ENCODE data around the gene C4orf50. TPM values are rescaled to one million over a fixed set of nuclear protein-coding genes. Genes with fewer than 3 reads are reported as not detected.

Gene C4orf50
- total RNA-seq, 5 donors from 2014 or later (not counting 1 experiment from before 2014, with no cell fraction given), result 0.28 to 3.0 (median 0.54) TPM

DNA sequence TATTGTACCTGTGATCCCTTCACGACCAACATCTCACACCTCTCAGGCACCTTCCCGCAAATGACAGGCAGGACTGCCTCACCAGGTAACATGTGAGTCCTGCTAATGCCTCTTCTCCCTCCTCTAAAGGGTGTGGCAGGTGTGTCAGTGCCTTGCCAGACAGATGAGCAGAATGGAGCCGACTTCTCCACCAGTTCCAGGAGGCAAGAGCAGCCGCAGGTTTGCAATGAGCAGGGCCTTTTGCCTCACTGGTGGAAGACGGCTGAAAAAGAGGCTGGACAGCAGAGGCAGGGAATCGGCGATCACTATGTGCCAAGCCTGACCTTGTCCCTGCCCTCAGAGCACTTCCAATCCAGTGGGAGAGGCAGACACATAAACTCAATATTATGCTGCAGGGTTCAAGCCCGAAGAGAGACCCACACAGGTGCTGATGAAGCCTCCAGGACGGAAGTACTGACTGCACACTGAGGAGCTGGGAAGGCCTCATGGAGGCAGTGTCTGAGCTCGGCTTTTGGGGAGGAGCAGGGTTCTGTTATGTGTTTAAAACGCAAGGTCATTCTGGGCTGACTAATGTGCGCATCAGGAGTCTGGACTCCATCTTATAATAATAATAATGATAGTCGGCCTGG is 57.9 kb downstream of the C4orf50 start:
- Histone ChIP-seq H3K4me3 (ENCODE audit: control insufficient read depth in 1 of 2, extremely low read depth in 1 of 2, low read length in 1 of 2) (no peak overlapping the region), H3K36me3 (ENCODE audit: control insufficient read depth in 2 of 2, extremely low read depth in 1 of 2, insufficient read depth in 1 of 2, low read length in 1 of 2) (no peaks in the 10 kb centered on the region), H3K9me3 (no peaks in the 10 kb centered on the region), H3K27me3 (replicated peaks in 1 of 2; ENCODE audit: control insufficient read depth in 2 of 2, extremely low read depth in 1 of 2, insufficient read depth in 2 of 2, low read length in 1 of 2) (peaks cover 0 to 13% of the 10 kb centered on the region in 2 experiments), H3K27ac (ENCODE audit: low read length) (no peak overlapping the region), H3K4me1 (ENCODE audit: control insufficient read depth in 1 of 2, extremely low read depth in 1 of 2, insufficient read depth in 2 of 2, low read length in 2 of 2) (peaks cover 0 to 2% of the 10 kb centered on the region in 2 experiments)
- Mint-ChIP-seq H3K27me3 (peaks cover 0 to 4% of the 10 kb centered on the region in 2 donors), H3K27ac (no peak overlapping the region), H3K9me3 (no peaks in the 10 kb centered on the region), H3K36me3 (no peaks in the 10 kb centered on the region), H3K4me3 (no peak overlapping the region), H3K4me1 (no peaks in the 10 kb centered on the region)
- DNase-seq (no peak), ATAC-seq (replicated peaks in 1 of 4) (no peak)
- ChIA-PET POLR2A (no interaction called here), CTCF (interaction anchor here in 1 of 2 donors (0.5 kb wide), 1 partner anchor 9 kb away, joined by 3 read pairs; no protein-coding TSS in a partner anchor)
- 79% methylated on average over 8 of the region's 13 CpGs for WGBS (ENCODE audit: insufficient coverage)

DNA sequence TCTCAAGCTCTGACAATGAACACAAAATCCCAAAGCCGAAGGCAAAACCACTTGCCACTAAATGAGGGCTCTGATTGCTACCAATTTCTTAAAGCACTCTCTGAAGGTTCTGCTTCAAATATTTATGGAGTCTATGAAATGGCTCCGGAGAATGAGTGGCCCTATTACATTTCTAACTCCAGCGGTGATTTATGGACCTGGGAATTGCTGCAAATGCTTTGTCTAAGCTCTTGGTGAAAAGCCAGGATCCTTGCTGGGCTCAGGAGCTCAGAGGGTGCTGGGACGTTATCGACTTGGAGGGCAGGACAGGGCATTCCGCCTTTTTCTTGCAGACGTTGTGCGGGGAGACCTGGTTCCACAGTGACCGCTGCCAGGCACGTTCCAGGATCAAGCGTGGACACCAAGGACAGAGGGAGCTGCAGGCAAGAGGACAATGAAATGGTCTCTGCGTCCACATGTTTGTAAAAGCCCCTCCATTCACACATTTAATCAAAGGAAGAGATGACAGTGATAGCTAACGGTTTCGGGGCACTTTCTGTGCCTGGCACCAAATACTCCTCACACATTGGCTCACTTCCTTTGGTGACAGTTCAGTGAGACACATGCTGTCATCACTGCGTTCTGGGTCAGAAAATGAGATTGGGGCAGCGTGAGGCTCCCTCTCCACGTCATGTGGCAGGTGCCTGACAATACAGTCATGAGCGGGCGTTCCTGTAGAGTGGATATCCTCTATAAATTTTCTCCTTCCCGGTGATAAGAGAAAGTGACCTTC is 58.8 kb downstream of the C4orf50 start:
- H3K27me3 Mint-ChIP-seq, result peaks cover under 1 to 4% of the 10 kb centered on the region in 2 donors
- no peaks in the 10 kb centered on the region for H3K9me3 Mint-ChIP-seq
- Histone ChIP-seq H3K36me3 (ENCODE audit: control insufficient read depth in 2 of 2, extremely low read depth in 1 of 2, insufficient read depth in 1 of 2, low read length in 1 of 2) (no peaks in the 10 kb centered on the region), H3K27me3 (replicated peaks in 1 of 2; ENCODE audit: control insufficient read depth in 2 of 2, extremely low read depth in 1 of 2, insufficient read depth in 2 of 2, low read length in 1 of 2) (peaks cover 0 to 14% of the 10 kb centered on the region in 2 experiments), H3K27ac (ENCODE audit: low read length) (no peak overlapping the region), H3K4me3 (ENCODE audit: control insufficient read depth in 1 of 2, extremely low read depth in 1 of 2, low read length in 1 of 2) (no peak overlapping the region), H3K4me1 (ENCODE audit: control insufficient read depth in 1 of 2, extremely low read depth in 1 of 2, insufficient read depth in 2 of 2, low read length in 2 of 2) (peaks cover 0 to 2% of the 10 kb centered on the region in 2 experiments), H3K9me3 (no peaks in the 10 kb centered on the region)
- no peaks in the 10 kb centered on the region for H3K4me1 Mint-ChIP-seq
- no peak overlapping the region for H3K4me3 Mint-ChIP-seq
- WGBS (ENCODE audit: insufficient coverage), result 83% methylated on average over 15 of the region's 20 CpGs
- no peak for DNase-seq
- no peak for ATAC-seq (replicated peaks in 1 of 4)
- H3K27ac Mint-ChIP-seq, result no peak overlapping the region
- ChIA-PET POLR2A (no interaction called here), CTCF (no interaction called here)
- H3K36me3 Mint-ChIP-seq, result no peaks in the 10 kb centered on the region

DNA sequence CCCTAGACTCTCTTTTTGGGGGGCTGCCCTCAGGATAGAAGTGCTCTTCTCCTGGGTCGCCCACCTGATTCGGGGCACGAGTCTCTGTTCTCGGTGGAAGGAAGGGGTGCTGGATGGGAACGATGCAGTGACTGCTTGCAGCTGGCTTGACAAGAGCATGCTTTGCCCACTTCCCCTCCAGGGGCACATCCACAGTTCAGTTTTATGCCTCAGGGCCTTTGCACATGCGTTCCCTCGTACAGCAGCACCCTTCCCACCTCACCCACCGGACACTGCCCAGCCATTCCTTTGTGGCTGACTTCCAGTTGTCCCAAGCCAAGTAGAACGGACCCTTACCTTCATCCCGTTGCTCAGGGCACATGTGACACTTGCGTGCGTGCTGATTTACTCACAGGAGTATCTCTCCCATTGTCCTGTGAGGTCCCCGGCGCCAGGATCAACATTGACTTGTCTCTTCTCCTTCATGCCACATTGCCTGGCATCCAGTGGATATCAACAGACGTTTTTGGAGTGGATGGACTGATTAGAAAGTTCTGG is 60.0 kb downstream of the C4orf50 start:
- 79% methylated on average over 9 of the region's 15 CpGs for WGBS (ENCODE audit: insufficient coverage)
- no peak overlapping the region for H3K4me3 Mint-ChIP-seq
- DNase-seq (no peak), ATAC-seq (replicated peaks in 1 of 4) (no peak)
- H3K9me3 Mint-ChIP-seq, result no peaks in the 10 kb centered on the region
- H3K36me3 Mint-ChIP-seq, result no peaks in the 10 kb centered on the region
- POLR2A ChIA-PET, result no interaction called here
- Histone ChIP-seq H3K4me1 (ENCODE audit: control insufficient read depth in 1 of 2, extremely low read depth in 1 of 2, insufficient read depth in 2 of 2, low read length in 2 of 2) (peaks cover 0 to 2% of the 10 kb centered on the region in 2 experiments), H3K27me3 (replicated peaks in 1 of 2; ENCODE audit: control insufficient read depth in 2 of 2, extremely low read depth in 1 of 2, insufficient read depth in 2 of 2, low read length in 1 of 2) (peaks cover 0 to 14% of the 10 kb centered on the region in 2 experiments), H3K9me3 (no peaks in the 10 kb centered on the region), H3K27ac (ENCODE audit: low read length) (no peak overlapping the region), H3K4me3 (ENCODE audit: control insufficient read depth in 1 of 2, extremely low read depth in 1 of 2, low read length in 1 of 2) (no peak overlapping the region), H3K36me3 (ENCODE audit: control insufficient read depth in 2 of 2, extremely low read depth in 1 of 2, insufficient read depth in 1 of 2, low read length in 1 of 2) (no peaks in the 10 kb centered on the region)
- no peak overlapping the region for H3K27ac Mint-ChIP-seq
- CTCF ChIA-PET, result no interaction called here
- peaks cover 0 to 2% of the 10 kb centered on the region in 2 donors for H3K27me3 Mint-ChIP-seq
- no peaks in the 10 kb centered on the region for H3K4me1 Mint-ChIP-seq

DNA sequence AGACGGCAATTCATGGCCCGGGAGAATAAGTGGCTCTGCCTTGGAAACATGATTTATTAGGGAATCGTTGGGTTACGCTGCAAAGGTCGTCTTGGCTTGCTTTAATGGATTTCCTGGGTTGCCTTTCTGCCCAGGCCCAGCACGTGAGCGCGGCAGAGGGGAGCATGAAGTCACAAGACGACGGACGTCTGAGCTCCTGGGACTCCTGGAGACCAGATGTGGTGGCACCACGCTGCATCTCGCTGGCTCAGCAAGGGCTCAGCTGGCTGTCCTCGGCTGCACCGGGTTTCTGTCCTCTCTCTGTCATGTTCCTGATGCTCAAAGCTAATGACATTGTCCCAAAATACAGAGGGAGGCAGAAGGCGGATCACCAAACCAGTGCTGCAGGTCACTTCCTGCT is 61.2 kb downstream of the C4orf50 start:
- Histone ChIP-seq H3K27ac (ENCODE audit: low read length) (no peak overlapping the region), H3K4me3 (ENCODE audit: control insufficient read depth in 1 of 2, extremely low read depth in 1 of 2, low read length in 1 of 2) (no peak overlapping the region), H3K9me3 (no peaks in the 10 kb centered on the region), H3K4me1 (ENCODE audit: control insufficient read depth in 1 of 2, extremely low read depth in 1 of 2, insufficient read depth in 2 of 2, low read length in 2 of 2) (peaks cover 0 to 2% of the 10 kb centered on the region in 2 experiments), H3K27me3 (replicated peaks in 1 of 2; ENCODE audit: control insufficient read depth in 2 of 2, extremely low read depth in 1 of 2, insufficient read depth in 2 of 2, low read length in 1 of 2) (peaks cover 0 to 11% of the 10 kb centered on the region in 2 experiments), H3K36me3 (ENCODE audit: control insufficient read depth in 2 of 2, extremely low read depth in 1 of 2, insufficient read depth in 1 of 2, low read length in 1 of 2) (no peaks in the 10 kb centered on the region)
- Mint-ChIP-seq H3K4me1 (no peaks in the 10 kb centered on the region), H3K27ac (no peak overlapping the region), H3K9me3 (no peaks in the 10 kb centered on the region), H3K36me3 (no peaks in the 10 kb centered on the region), H3K27me3 (peaks cover 0 to 5% of the 10 kb centered on the region in 2 donors), H3K4me3 (no peak overlapping the region)
- 83% methylated on average over 16 of the region's 16 CpGs for WGBS (ENCODE audit: insufficient coverage)
- DNase-seq, result no peak
- CTCF ChIA-PET, result no interaction called here
- POLR2A ChIA-PET, result no interaction called here
- ATAC-seq (replicated peaks in 1 of 4), result no peak

DNA sequence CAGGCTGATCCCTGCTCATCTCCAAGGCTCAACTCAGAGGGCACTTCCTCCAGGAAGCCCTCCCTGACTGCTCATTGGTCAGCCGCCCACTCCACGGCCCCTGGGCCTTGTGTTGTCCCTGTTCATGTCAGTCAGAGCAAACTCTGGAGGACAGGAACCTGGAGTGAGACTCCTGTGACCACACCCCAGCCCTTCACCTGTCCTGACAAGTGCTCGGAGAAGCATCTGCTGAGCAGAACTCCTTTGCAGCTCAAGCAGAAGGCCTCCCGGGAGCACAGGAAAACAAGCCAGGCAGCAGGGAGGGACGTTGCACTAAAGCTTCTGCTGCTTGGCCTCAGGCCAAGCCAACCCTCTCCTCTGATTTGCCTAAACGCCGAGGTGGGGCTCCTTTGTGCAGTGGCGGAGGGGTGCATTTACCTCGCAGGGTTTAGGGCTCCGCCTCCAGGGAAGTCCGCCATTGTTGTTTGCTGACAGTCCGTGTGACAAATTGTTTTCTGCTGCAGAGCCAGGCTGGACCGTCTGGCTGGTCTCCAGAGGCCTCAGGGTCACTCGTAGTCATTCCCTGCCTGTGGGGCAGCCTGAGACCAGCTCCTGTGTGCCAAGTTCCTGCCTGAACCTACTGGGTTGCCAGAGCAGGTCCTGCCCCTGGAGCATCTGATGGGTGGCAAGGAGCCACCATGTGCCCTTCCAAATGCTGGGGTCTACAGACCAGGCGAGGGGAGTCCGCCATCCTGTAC is 61.8 kb downstream of the C4orf50 start:
- CTCF ChIA-PET, result interaction anchor here in 1 of 2 donors (0.5 kb wide), 1 partner anchor 1013 kb away, joined by 3 read pairs; no protein-coding TSS in a partner anchor

DNA sequence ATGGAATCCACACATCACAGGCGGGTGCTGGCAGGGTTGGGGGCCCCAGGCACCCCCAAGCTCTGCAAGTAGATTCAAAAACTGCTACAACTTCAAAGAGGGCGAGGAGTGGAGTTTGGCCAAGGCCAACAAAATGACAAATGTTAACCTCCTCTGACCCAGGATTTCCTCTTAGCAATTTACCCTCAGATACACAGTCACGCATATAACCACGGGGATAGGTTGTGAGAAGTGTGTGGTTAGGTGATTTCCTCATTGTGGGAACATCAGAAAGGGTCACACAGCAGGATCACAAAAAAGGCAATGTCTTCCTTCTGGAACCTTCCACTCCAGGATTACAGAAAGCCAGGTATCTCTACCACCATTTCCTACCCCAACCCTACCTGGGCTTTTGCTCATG is 62.4 kb downstream of the C4orf50 start:
- H3K27ac ChIP-seq (ENCODE audit: low read length), result no peak overlapping the region
- Mint-ChIP-seq H3K9me3 (no peaks in the 10 kb centered on the region), H3K27ac (no peak overlapping the region), H3K36me3 (no peaks in the 10 kb centered on the region), H3K4me1 (no peaks in the 10 kb centered on the region), H3K4me3 (no peak overlapping the region), H3K27me3 (peaks cover 0 to 5% of the 10 kb centered on the region in 2 donors)
- H3K4me1 ChIP-seq (ENCODE audit: control insufficient read depth in 1 of 2, extremely low read depth in 1 of 2, insufficient read depth in 2 of 2, low read length in 2 of 2), result peaks cover 0 to 2% of the 10 kb centered on the region in 2 experiments
- CTCF ChIA-PET, result interaction anchor here in 1 of 2 donors (0.5 kb wide), 1 partner anchor 1013 kb away, joined by 3 read pairs; no protein-coding TSS in a partner anchor
- no peak for ATAC-seq (replicated peaks in 1 of 4)
- no peak overlapping the region for H3K4me3 ChIP-seq (ENCODE audit: control insufficient read depth in 1 of 2, extremely low read depth in 1 of 2, low read length in 1 of 2)
- H3K9me3 ChIP-seq, result no peaks in the 10 kb centered on the region
- WGBS (ENCODE audit: insufficient coverage), result 17% methylated on average over 1 of the region's 4 CpGs
- no peak for DNase-seq
- POLR2A ChIA-PET, result interaction anchor here in 1 of 2 donors (0.6 kb wide), 1 partner anchor 17 kb away, joined by 4 read pairs; no protein-coding TSS in a partner anchor
- H3K27me3 ChIP-seq (replicated peaks in 1 of 2; ENCODE audit: control insufficient read depth in 2 of 2, extremely low read depth in 1 of 2, insufficient read depth in 2 of 2, low read length in 1 of 2), result peaks cover under 1 to 11% of the 10 kb centered on the region in 2 experiments
- no peaks in the 10 kb centered on the region for H3K36me3 ChIP-seq (ENCODE audit: control insufficient read depth in 2 of 2, extremely low read depth in 1 of 2, insufficient read depth in 1 of 2, low read length in 1 of 2)

More for the DNA sequence above, 61.8 kb downstream of the C4orf50 start:
- no peak for DNase-seq
- Mint-ChIP-seq H3K27ac (no peak overlapping the region), H3K4me1 (no peaks in the 10 kb centered on the region), H3K27me3 (peaks cover 0 to 5% of the 10 kb centered on the region in 2 donors), H3K36me3 (no peaks in the 10 kb centered on the region), H3K4me3 (no peak overlapping the region), H3K9me3 (no peaks in the 10 kb centered on the region)
- Histone ChIP-seq H3K36me3 (ENCODE audit: control insufficient read depth in 2 of 2, extremely low read depth in 1 of 2, insufficient read depth in 1 of 2, low read length in 1 of 2) (no peaks in the 10 kb centered on the region), H3K27ac (ENCODE audit: low read length) (no peak overlapping the region), H3K9me3 (no peaks in the 10 kb centered on the region), H3K27me3 (replicated peaks in 1 of 2; ENCODE audit: control insufficient read depth in 2 of 2, extremely low read depth in 1 of 2, insufficient read depth in 2 of 2, low read length in 1 of 2) (peaks cover 0 to 11% of the 10 kb centered on the region in 2 experiments), H3K4me3 (ENCODE audit: control insufficient read depth in 1 of 2, extremely low read depth in 1 of 2, low read length in 1 of 2) (no peak overlapping the region), H3K4me1 (ENCODE audit: control insufficient read depth in 1 of 2, extremely low read depth in 1 of 2, insufficient read depth in 2 of 2, low read length in 2 of 2) (peaks cover 0 to 2% of the 10 kb centered on the region in 2 experiments)
- ATAC-seq (replicated peaks in 1 of 4), result no peak
- WGBS (ENCODE audit: insufficient coverage), result 35% methylated on average over 16 of the region's 16 CpGs
- POLR2A ChIA-PET, result interaction anchor here in 1 of 2 donors (0.6 kb wide), 1 partner anchor 16 kb away, joined by 4 read pairs; no protein-coding TSS in a partner anchor

All from T-cell (primary cell).